ENCODE measurements around the gene ZNF772. TPM values are rescaled to one million over a fixed set of nuclear protein-coding genes. Genes with fewer than 3 reads are reported as not detected.

The ZNF772 gene
- total and polyA plus RNA-seq, 2 experiments from 2014 or later = 2.5 to 28.0 TPM

DNA sequence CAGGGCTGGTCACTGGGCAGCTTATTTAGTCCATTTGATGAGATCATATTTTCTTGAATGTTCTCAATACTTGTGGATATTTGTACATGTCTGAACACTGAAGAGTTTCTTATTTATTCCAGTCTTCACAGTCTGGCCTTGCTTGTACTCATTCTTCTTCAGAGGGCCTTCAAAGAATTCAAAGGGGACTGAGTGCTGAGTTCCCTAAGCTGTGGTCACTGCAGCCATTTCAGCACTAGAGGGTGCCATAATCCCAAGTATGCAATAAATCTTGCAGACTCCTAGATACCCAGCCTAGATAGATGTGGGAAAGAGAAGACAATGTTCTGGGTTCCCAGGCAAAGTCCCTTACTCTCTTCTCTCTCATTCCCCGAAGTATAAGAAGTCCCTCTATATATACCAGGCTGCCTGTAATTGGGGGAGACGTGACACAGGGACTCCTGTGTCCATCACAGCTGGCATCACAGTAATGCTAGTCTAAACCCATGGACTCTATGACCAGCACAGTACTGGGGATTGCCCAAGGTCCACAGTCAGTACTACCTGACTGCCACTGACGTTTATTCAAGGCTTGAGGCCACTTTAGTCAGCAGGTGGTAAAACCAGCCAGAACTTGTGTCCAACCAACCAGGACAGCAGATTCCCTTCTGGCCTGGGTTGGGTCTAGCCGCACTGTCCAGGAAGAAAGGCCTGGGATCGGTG lies 11.5 kb downstream of the ZNF772 start:
- Histone ChIP-seq H3K36me3 (ENCODE audit: insufficient read depth) (peaks cover 10% of the 10 kb centered on the region; the same call in 1 of the 2 replicates), H3K4me3 (no peak overlapping the region), H4K20me1 (replicated peaks; ENCODE audit: insufficient read depth) (no peaks in the 10 kb centered on the region), H2AFZ (no peak overlapping the region), H3K4me1 (ENCODE audit: insufficient read depth) (no peaks in the 10 kb centered on the region), H3K27me3 (ENCODE audit: insufficient read depth) (no peaks in the 10 kb centered on the region), H3K4me2 (no peak overlapping the region), H3F3A (replicated peaks; ENCODE audit: low read depth) (no peaks in the 10 kb centered on the region), H3K79me2 (replicated peaks; ENCODE audit: insufficient read depth) (peaks cover 19% of the 10 kb centered on the region; the same call in 1 of the 2 replicates), H3K27ac (ENCODE audit: low read depth) (no peak overlapping the region), H3K9me2 (ENCODE audit: insufficient read depth) (no peaks in the 10 kb centered on the region)
- H3K4me3 Mint-ChIP-seq = no peak overlapping the region
- DNase-seq (ENCODE audit: low spot score) = peak; percentile 82
- H3K27ac Mint-ChIP-seq = no peak overlapping the region
- peaks cover 9% of the 10 kb centered on the region for H3K27me3 Mint-ChIP-seq (ENCODE audit: insufficient read depth, low read depth, poor library complexity)
- H3K4me1 Mint-ChIP-seq = no peaks in the 10 kb centered on the region
- peak; percentile 90 for ATAC-seq
- TF ChIP-seq, protein P1, sequence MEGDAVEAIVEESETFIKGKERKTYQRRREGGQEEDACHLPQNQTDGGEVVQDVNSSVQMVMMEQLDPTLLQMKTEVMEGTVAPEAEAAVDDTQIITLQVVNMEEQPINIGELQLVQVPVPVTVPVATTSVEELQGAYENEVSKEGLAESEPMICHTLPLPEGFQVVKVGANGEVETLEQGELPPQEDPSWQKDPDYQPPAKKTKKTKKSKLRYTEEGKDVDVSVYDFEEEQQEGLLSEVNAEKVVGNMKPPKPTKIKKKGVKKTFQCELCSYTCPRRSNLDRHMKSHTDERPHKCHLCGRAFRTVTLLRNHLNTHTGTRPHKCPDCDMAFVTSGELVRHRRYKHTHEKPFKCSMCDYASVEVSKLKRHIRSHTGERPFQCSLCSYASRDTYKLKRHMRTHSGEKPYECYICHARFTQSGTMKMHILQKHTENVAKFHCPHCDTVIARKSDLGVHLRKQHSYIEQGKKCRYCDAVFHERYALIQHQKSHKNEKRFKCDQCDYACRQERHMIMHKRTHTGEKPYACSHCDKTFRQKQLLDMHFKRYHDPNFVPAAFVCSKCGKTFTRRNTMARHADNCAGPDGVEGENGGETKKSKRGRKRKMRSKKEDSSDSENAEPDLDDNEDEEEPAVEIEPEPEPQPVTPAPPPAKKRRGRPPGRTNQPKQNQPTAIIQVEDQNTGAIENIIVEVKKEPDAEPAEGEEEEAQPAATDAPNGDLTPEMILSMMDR (conservative IDR thresholded peaks at IDR 0.05; ENCODE audit: low read depth in 2 of 2) = peak; percentile 75 to 77
- TF ChIP-seq, protein P2, sequence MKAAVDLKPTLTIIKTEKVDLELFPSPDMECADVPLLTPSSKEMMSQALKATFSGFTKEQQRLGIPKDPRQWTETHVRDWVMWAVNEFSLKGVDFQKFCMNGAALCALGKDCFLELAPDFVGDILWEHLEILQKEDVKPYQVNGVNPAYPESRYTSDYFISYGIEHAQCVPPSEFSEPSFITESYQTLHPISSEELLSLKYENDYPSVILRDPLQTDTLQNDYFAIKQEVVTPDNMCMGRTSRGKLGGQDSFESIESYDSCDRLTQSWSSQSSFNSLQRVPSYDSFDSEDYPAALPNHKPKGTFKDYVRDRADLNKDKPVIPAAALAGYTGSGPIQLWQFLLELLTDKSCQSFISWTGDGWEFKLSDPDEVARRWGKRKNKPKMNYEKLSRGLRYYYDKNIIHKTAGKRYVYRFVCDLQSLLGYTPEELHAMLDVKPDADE (IDR thresholded peaks at IDR 0.05) = no peak
- peak; percentile 34; the same call in 1 of the 2 replicates for TF ChIP-seq CREB1 (CRISPR knock-in tag; IDR thresholded peaks at IDR 0.05; ENCODE audit: low read depth)
- peaks cover 66% of the 10 kb centered on the region for H3K36me3 Mint-ChIP-seq (ENCODE audit: low read depth)
- peaks cover 87% of the 10 kb centered on the region for H3K9me3 Mint-ChIP-seq

DNA sequence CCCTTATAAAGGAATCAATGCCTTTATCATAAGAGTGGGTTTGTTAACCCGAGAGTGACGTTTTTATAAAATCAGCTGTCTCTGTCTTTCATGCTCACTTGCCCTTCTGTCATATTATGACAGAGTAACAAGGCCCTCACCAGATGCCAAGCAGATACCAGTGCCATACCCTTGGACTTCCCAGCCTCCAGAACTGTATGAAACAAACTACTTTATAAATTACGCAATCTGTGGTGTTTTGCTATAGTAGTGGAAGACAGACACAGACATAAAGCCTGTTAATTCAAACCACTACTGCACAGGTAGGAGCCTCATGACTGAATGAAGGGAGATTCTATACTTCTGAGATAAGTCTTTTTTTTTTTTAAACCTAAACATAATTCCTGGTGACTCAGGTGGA lies 25.1 kb downstream of the ZNF772 start:
- H3K36me3 Mint-ChIP-seq (ENCODE audit: low read depth) = no peaks in the 10 kb centered on the region
- ATAC-seq = no peak
- Histone ChIP-seq H3K27me3 (ENCODE audit: insufficient read depth) (no peaks in the 10 kb centered on the region), H3K4me3 (no peak overlapping the region), H3K36me3 (ENCODE audit: insufficient read depth) (no peaks in the 10 kb centered on the region), H4K20me1 (replicated peaks; ENCODE audit: insufficient read depth) (no peaks in the 10 kb centered on the region), H3K27ac (ENCODE audit: low read depth) (no peak overlapping the region), H3K4me2 (no peak overlapping the region), H3F3A (replicated peaks; ENCODE audit: low read depth) (no peaks in the 10 kb centered on the region; the same call in 1 of the 2 replicates), H2AFZ (no peak overlapping the region), H3K9me2 (ENCODE audit: insufficient read depth) (no peaks in the 10 kb centered on the region), H3K4me1 (ENCODE audit: insufficient read depth) (no peaks in the 10 kb centered on the region), H3K79me2 (replicated peaks; ENCODE audit: insufficient read depth) (no peaks in the 10 kb centered on the region)
- H3K27me3 Mint-ChIP-seq (ENCODE audit: insufficient read depth, low read depth, poor library complexity) = peaks cover 3% of the 10 kb centered on the region
- H3K4me3 Mint-ChIP-seq = no peak overlapping the region
- TF ChIP-seq EZH2phosphoT487 (IDR thresholded peaks at IDR 0.05; ENCODE audit: unreplicated experiment) (no peak), STAT1 (IDR thresholded peaks at IDR 0.05; ENCODE audit: unreplicated experiment) (no peak), JUNB (IDR thresholded peaks at IDR 0.05; ENCODE audit: unreplicated experiment) (no peak), ZNF114 (CRISPR knock-in tag; IDR thresholded peaks at IDR 0.05) (no peak), EZH2 (IDR thresholded peaks at IDR 0.05; ENCODE audit: low read depth, unreplicated experiment) (no peak)
- TF ChIP-seq, protein P1 (conservative IDR thresholded peaks at IDR 0.05; ENCODE audit: low read depth in 2 of 2) = no peak
- TF ChIP-seq, protein P3, sequence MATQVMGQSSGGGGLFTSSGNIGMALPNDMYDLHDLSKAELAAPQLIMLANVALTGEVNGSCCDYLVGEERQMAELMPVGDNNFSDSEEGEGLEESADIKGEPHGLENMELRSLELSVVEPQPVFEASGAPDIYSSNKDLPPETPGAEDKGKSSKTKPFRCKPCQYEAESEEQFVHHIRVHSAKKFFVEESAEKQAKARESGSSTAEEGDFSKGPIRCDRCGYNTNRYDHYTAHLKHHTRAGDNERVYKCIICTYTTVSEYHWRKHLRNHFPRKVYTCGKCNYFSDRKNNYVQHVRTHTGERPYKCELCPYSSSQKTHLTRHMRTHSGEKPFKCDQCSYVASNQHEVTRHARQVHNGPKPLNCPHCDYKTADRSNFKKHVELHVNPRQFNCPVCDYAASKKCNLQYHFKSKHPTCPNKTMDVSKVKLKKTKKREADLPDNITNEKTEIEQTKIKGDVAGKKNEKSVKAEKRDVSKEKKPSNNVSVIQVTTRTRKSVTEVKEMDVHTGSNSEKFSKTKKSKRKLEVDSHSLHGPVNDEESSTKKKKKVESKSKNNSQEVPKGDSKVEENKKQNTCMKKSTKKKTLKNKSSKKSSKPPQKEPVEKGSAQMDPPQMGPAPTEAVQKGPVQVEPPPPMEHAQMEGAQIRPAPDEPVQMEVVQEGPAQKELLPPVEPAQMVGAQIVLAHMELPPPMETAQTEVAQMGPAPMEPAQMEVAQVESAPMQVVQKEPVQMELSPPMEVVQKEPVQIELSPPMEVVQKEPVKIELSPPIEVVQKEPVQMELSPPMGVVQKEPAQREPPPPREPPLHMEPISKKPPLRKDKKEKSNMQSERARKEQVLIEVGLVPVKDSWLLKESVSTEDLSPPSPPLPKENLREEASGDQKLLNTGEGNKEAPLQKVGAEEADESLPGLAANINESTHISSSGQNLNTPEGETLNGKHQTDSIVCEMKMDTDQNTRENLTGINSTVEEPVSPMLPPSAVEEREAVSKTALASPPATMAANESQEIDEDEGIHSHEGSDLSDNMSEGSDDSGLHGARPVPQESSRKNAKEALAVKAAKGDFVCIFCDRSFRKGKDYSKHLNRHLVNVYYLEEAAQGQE (IDR thresholded peaks at IDR 0.05; ENCODE audit: unreplicated experiment) = no peak
- TF ChIP-seq, protein P2 (IDR thresholded peaks at IDR 0.05) = no peak
- peaks cover 2% of the 10 kb centered on the region; the same call in 1 of the 3 replicates for H3K9me3 Mint-ChIP-seq
- no peaks in the 10 kb centered on the region for H3K4me1 Mint-ChIP-seq
- no peak for DNase-seq (ENCODE audit: low spot score)
- no peak overlapping the region for H3K27ac Mint-ChIP-seq
